Skin epidermis (tissue), 12 donors: ENCODE results near the gene LYRM1.

Experiments
- H3K27ac ChIP-seq, 21 experiments: fragments of 200-600 bp; sonication (generic) in 11 of 21; one replicate each; pipeline ENCODE4 v1.5.0; 2020; ENCODE audit warnings: mild to moderate bottlenecking in 3 of 21, inconsistent platforms in 2 of 21, moderate library complexity in 2 of 21
- H3K4me3 ChIP-seq, 7 experiments: fragments of 200-600 bp; sonication (generic) in 2 of 7; one replicate each; pipeline ENCODE4 v1.5.0; 2020; ENCODE audit warnings: inconsistent platforms in 2 of 7, mild to moderate bottlenecking in 2 of 7, moderate library complexity in 1 of 7

The LYRM1 gene

DNA sequence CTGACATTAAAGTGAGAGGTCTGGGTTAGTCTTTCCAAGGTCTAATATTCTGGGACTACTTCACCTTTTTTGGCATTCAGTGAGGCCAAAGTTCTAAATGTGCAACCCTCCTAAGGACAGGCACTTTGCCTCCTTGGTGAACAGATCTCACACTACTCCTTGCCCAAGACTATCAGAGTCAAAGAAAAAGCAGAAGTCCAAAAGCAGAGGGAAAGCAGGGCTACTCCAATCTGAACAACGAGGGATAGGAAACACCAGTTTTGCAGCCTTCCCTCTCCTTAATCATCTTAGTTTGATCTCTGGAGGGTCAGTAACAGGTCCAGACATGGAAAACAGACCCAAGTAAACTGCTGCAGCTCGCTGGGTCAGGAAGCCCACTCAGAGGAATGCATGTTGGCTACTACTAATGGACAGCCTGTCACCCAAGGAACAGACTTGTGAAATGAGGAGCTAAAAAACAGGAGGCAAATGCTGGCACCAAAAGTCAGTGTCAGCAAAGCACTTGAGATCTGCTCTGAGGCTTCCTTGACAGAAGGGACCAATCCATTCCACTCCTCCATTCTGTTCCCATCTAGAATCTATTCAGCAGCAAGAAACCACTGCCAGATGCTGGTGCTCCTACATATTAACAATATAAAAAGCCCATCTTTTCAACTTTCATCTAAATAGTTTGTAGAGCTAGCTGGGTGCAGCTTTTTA is 30.3 kb upstream of the LYRM1 start:
- peak overlapping the region in 10 of 21 experiments; percentile 8 to 62 (median 28) for H3K27ac ChIP-seq
- H3K4me3 ChIP-seq = no peak overlapping the region

DNA sequence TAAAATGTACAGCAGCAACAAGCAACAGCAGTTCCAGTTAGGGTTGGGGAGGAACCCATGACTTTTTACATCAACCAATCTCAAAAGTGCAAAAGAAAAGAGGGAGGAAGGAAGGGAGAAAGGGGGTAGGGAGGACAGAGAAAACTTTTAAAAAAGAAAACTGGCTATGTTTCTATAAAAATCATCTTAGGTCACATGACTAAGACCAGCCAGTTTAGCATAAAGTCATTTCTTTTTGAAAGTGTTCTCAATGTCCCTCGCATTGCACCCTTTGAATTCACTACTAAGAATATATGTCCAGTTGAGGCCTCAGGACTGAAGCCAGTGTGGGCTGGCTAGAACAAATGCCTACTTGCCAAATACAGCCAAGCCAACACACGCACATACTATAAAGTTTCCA is 29.3 kb upstream of the LYRM1 start:
- peak overlapping the region in 6 of 21 experiments; percentile 8 to 62 (median 31) for H3K27ac ChIP-seq
- no peak overlapping the region for H3K4me3 ChIP-seq

DNA sequence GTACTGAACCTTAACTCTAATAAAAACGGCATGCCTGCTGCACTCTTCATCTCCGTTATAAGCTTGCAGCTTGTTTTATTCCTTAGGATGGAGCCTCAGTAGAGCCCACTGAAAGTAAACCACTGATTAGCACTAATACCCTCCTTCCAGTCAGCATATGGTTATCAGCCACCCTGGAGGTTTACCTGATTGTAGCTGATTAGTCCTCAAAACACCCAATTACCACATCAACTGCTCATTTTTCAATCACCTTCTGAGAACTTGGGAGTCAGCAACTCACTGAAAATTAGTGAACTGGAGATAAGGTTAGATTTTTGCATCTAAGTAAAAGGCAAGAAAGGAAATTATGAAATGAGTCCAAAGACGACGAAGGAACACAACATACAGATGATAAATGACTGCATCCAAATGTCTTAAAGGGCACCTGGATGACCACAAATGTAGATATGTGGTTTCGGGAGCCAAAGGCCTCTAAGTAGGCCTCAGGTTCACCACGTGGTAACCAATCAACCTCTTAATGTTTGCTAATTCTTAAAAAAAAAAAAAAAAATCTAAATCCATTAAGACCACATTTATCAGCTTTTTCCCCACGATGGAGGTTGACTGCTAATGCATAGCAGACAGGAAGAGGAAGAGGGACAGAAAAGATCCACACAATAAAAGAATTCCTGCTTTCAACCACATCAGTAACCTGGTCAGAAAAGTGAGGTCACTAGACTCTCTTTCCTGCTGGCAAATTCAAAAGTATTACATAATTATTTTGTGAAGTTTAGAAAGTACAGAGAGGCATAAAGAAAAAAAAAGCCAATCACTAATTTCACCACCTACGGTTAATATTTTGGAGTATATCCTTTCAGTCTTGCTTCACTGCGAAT is 28.4 kb upstream of the LYRM1 start:
- no peak overlapping the region for H3K4me3 ChIP-seq
- H3K27ac ChIP-seq = no peak overlapping the region

DNA sequence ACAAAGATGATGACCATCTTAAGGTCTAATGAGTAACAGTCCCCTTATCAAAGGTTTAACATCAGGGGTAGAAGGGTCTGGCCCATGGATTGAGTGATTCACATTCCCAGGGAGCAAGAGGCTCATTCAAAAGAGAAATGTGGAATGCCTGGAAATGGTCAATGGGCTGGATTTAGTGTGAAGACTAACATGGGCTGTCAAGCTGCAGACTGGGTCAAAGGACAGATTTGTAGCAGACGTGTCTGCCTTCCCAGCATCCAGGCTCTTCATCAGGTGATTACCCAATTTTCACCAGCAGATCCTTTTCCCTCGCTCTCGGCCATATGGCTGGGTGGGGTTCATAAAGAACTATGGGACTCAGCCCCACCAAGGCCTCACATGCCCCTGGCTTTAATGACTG is 27.2 kb upstream of the LYRM1 start:
- Histone ChIP-seq H3K27ac (peak overlapping the region in 10 of 21 experiments; percentile 6 to 76 (median 52)), H3K4me3 (no peak overlapping the region)

DNA sequence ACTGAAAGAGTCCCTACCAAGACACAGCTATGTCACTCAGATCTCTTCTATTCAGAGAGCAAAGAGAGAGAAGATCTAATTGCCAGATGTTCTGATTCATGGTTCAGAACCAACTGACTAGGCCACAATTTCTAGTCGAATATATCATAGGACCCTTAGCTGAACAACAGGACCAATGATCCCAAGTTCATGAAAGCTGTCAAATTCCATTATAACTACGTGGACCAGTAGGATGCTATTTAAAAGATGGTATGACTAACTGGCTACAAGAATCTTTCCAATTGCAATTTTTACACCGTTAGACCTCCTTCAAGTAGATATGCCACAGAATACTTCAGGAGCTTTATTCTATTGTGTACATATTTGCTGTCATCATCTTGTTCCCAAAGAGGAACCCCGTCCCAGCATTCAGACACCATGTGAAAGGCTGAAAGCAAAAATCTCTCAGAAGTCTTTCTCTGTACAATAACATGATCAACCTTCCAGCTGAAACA is 26.4 kb upstream of the LYRM1 start:
- peak overlapping the region in 17 of 21 experiments; percentile 6 to 76 (median 45) for H3K27ac ChIP-seq
- H3K4me3 ChIP-seq = no peak overlapping the region

DNA sequence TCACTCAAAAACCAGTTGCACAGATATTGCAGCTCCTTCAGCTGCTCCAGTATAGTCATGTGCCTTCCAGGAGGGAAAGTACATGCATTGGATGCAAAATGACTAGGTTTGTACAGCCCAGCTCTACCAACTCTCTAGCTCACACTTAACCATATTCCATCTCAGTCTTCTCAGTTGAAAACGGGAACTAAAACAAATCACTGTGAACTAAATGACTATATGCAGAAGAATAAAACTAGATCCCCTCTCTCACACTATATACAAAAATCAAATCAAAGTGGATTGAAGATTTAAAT is 25.3 kb upstream of the LYRM1 start:
- Histone ChIP-seq H3K27ac (peak overlapping the region in 3 of 21 experiments; percentile 61 to 76 (median 64)), H3K4me3 (no peak overlapping the region)

DNA sequence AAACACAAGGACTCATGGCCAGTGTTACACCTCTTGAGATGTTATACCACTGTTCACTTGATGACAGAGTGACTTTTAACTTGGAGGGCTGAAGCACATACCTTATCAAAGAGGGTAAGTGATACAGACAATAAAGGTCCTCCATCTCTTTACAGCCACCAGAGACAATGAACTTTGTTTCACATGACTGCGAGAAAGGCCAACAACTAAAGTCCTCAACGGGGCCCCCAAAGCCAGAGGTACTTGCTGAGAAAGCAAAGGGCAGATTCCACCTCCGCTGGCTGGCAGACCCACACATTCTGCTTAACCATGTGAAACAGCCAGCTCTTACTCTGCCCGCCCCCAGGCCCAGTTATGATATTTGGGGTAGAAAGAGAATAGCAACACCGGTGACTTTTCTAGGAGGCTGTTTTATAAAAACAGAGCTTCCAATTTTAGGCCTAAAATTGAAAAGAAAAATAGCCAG is 21.9 kb upstream of the LYRM1 start:
- Histone ChIP-seq H3K27ac (peak overlapping the region in 14 of 21 experiments; percentile 1 to 69 (median 42)), H3K4me3 (no peak overlapping the region)

DNA sequence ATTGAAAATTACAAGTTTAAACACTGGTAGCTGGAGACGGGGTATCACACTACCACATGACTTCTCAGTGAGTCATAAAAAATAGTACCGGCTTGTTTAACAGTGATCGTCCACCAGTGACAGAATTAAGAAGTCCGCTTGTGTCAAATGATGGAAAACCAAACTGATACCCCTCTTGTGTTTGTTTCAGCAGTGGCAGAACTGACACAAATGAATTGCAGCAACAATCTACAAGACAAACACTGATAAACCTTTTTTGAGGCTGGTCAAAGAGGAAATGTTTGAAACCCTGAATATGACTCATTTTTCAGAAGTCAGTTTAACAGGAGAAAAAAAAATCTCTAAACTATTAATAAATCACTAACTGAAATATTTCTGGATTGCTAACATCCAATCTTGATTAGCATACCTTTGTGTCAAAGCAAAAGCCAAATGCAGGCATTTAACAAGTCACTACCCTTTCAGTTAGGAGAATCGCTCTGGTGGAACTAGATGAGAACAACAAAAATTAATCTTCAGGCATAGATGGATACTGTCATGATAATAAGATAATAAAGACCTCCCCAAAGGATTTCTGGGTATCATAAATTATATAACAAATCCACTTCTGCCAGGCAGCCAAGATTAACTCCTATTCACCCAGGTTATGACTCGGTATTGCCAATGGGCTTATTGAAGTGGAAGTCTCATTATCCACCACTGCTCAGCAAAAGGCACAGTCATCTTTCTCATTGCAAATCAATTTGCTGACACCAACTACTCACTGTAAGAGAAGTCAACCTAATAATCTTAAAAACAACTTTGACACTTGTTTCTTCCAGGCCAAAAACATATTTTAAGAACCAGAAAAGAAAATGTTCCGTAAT is 21.2 kb upstream of the LYRM1 start:
- Histone ChIP-seq H3K27ac (peak overlapping the region in 13 of 21 experiments; percentile 1 to 63 (median 32)), H3K4me3 (no peak overlapping the region)

DNA sequence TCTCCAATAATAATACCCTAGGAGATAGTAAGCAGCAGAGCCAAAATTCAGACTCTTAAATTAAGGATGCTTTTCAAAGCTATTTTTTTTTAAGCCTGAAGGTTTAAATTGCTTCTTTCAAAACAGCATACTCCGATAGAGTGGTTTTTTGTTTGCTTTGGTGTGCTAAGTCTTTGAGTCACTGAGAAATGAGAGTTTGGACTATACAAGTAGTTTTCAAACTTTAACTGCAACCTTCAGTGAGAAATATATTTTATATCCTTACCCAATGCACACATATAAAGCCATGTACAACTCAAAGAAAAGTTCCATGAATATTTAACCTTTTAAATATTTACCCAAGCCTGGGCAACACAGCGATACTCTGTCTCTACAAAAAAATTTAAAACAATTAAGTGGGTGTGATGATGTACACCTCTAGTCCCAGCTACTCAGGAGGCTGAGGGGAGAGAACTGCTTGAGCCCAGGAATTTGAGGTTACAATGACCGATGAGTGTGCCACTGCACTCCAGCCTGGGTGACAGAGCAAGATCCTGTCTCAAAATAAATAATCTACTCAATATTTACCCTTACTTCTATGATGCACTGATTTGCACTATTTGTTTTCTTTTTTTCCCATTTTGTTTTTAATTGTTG is 19.6 kb upstream of the LYRM1 start:
- Histone ChIP-seq H3K4me3 (no peak overlapping the region), H3K27ac (peak overlapping the region in 2 of 21 experiments; percentile 1 to 11)

DNA sequence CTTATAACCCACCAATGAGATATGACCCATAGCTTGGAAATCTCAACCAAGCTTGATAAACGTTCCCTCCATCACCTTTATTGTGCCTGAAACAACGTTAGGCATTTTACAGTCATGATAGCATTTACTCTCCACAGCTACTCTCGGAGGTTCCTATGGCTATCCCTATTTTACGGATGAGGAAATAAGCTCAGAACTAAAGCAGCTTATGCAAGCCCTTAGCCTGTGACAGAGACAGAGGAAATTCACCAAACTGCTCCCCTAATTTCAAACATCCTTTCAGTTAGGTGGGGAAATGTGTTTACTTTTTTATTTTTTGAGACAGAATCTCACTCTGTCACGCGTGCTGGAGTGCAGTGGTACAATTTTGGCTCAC is 19.1 kb upstream of the LYRM1 start:
- H3K4me3 ChIP-seq = no peak overlapping the region
- H3K27ac ChIP-seq = no peak overlapping the region

DNA sequence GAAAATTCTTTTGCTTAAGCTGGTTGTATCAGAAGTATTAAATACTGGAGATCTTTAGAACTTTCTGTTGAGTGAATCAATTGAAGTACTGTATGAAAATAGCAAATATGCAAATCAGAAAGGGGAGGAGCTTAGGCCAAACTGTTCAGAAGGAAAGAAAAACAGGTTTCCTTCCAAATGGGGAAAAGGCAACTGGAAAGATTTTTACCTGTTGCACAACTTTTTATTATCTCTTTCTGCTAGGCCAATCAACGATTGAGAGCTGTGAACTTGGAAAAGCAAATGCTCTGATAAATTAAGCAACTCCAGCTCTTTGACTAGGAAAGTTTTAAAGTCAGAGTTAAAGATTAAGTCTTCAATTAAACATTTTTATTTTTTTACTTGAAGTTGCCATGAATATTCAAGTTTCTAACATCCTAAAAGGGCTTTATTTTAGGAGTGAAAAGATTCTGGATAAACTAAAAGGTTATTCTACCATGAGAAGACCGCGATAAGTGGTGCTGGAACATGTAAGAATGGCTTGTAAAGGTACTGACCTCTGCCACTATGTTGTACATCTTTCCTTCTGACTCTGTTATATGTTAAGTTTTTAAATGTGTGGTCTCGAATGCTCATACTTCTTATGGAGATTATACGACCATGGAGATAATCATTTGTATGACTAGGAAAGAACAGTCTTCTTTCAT is 16.9 kb upstream of the LYRM1 start:
- peak overlapping the region in 1 of 21 experiments; percentile 27 for H3K27ac ChIP-seq
- no peak overlapping the region for H3K4me3 ChIP-seq

DNA sequence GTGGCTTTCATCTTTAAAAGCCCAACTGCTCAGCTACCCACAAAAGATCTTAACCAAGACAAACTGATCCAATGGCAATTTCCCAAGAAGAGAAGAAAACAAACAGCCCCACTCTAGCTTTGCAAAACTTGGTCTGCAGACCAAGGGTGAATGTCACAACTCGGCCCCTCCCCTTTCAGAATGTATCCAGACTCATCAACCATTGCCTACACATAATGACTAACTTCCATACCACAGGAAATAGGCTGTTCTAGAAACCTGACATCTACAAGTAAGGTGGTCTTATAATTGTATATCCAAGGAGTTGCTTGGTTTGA is 16.4 kb upstream of the LYRM1 start:
- no peak overlapping the region for H3K4me3 ChIP-seq
- H3K27ac ChIP-seq = peak overlapping the region in 2 of 21 experiments; percentile 26 to 27

DNA sequence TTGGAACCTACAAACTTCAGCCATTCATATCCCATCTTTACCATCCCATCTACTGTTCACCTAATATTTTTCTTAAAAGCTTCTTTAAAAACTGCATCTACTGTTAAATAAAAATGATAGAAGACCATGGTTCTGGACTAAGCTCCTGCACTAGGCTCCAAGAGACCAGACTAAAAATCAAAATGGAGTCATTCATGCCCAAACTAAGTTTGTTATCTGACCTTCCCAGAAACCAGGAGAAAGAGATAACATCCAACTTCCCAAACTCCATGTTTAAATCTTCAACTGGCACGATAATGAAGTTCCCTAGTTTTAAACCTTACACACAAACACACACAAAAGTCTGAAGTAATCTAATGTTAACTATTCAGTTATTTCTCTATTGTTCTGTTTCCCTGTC is 14.3 kb upstream of the LYRM1 start:
- no peak overlapping the region for H3K4me3 ChIP-seq
- no peak overlapping the region for H3K27ac ChIP-seq

DNA sequence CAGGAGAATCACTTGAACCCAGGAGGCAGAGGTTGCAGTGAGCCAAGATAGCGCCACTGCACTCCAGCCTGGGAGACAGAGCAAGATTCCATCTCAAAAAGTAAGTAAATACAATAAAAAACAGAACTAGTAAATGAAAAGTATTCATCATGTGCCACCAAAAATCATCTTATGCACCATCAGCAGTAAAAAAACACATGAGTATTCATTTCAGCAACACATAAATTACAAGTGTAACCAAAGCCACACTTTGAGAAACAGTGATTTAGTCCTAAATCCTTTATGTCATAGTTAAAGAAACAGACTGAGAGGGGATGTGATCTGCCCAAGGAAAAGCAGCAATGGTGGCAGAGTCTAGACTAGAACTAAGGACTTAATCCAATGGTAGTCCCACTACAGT is 13.4 kb upstream of the LYRM1 start:
- no peak overlapping the region for H3K4me3 ChIP-seq
- no peak overlapping the region for H3K27ac ChIP-seq

DNA sequence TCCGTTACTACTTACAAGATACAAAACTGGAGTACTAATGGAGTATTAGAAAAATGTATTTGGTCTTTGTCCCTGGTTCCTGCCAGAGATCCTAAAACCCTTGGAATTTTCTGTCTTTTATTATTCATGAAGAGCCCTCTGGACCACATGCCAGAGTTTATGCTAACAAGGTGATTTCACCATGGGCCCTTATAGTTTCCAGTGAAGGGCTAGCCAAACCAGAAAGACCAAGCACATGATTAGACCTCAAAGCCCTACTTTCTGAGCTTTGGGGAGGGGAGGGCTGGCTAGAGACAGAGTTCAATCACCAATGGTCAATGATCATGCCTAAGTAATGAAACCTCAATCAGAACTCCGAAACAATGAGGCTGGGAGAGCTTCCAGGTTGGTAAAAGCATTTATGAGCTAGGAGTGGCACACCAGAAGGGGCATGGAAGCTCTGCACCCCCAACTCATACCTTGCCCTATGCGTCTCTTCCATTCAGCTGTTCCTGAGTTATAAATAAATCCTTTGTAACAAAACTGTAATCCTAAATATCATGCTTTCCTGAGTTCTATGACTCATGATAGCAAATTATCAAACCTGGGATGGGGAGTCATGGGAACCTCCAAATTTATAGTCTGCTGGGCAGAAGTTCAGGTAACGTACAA is 10.8 kb upstream of the LYRM1 start:
- H3K27ac ChIP-seq = no peak overlapping the region
- no peak overlapping the region for H3K4me3 ChIP-seq

DNA sequence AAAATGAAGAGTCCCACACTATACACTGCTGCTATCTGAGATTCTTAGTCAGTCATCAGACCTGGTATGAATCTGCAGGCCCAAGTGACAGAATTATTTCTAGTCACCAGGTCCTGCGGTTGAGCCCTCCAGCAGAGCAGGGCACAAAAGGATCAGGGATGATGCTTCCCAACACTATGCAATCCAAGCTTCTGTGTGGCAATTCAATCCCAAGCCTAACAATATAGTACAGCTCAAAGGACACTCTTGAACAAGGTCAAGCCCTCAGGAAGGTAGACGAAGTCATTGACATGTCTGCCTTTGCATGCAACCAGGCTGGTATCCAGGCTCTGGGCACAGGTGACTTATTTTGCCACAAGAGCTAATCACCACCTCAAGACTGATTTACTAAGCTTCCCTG is 6.2 kb upstream of the LYRM1 start:
- Histone ChIP-seq H3K4me3 (no peak overlapping the region), H3K27ac (no peak overlapping the region)

DNA sequence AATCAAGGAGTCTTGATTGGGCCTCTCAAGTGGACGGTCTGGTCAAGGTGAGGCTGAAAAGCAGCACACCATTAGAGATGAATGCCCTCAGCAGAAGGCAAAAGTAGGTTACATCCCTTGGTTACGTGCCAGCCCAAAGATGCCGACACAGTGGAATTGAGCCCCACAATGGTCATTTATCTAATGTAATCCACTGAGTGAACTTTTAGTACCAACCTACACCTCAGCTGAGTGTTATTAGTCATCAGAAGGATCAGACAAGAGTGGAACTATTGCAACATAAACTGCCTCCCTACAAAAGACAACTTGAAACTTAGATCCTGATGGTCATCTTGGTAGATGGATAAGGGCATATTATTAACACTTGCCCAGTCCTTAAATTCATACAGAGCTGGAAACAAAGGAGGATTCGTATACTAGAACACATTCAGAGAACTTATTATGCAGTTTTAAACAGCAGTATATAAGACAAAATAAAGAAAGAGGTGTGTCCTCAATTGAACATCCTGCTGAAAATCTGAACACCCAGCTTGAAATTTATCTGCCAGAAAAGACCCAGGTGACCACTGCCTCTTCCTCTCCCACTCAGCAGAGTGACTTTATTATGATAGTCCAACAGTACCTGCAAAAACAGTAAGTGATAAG is 3.2 kb upstream of the LYRM1 start:
- H3K4me3 ChIP-seq = no peak overlapping the region
- peak overlapping the region in 1 of 21 experiments; percentile 4 for H3K27ac ChIP-seq

DNA sequence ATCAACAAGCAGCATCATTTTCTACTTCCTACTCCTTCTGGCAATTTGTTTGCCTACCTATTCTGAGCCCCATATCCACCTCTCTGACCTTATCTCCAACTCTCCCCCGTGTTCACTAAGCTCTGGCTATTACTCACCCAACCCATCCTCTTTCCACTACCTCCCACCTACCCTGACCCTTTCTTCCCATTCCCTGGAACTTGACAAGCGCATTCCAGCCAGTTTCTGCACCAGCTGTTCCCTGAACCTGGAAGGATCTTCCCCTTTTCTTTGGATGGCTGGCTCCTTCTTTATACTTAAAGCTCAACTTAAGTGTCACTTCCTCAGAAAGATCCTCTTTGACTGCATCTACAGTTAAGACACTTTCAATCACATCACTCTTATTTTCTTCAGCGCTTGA is 2.6 kb upstream of the LYRM1 start:
- peak overlapping the region in 7 of 21 experiments; percentile 17 to 99 (median 98) for H3K27ac ChIP-seq
- no peak overlapping the region for H3K4me3 ChIP-seq
